Stomach (tissue), 9 donors: ENCODE data around the gene JMJD1C. TPM values are rescaled to one million over a fixed set of nuclear protein-coding genes. Genes with fewer than 3 reads are reported as not detected.

Experiments
- DNase-seq, 2 donors: peaks; one replicate each; pipeline versions ENCODE4 v3.0.0 to v3.0.0-alpha.2; 2013 to 2019
- H3K27ac ChIP-seq, 5 donors: fragments of 200-600 bp in 4 of 5; sonication (generic) in 4 of 5; one replicate each; pipeline ENCODE4 v1.5.1; 2013 to 2019; ENCODE audit warnings: mild to moderate bottlenecking in 1 of 5, moderate library complexity in 1 of 5
- H3K27me3 ChIP-seq, 3 donors: fragments of 200-600 bp; sonication (generic); one replicate each; pipeline ENCODE4 v1.5.1; 2017 to 2019; ENCODE audit warnings: mixed run types in 1 of 3
- H3K36me3 ChIP-seq, 4 donors: fragments of 200-600 bp; sonication (generic); 1 replicate in 3 of 4; 2 replicates in 1 of 4; pipeline ENCODE4 v1.5.1; 2016 to 2019
- H3K4me1 ChIP-seq, 4 donors: fragments of 200-600 bp; sonication (generic); one replicate each; pipeline ENCODE4 v1.5.1; 2016 to 2019
- H3K4me3 ChIP-seq, 4 donors: fragments of 200-600 bp; sonication (generic) in 3 of 4; one replicate each; pipeline ENCODE4 v1.5.1; 2016 to 2019; ENCODE audit warnings: mild to moderate bottlenecking in 1 of 4
- H3K9me3 ChIP-seq, 4 donors: fragments of 200-600 bp; sonication (generic); one replicate each; pipeline ENCODE4 v1.5.1; 2016 to 2019
- EP300 ChIP-seq: sonication (generic); formaldehyde crosslinking; IDR thresholded peaks from one replicate; pipeline ENCODE4 v1.6.1; 2017; ENCODE audit warnings: antibody characterized with exemption
- POLR2A ChIP-seq, 4 donors: fragments of 450-650 bp; IDR thresholded peaks; one replicate each; pipeline ENCODE4 v1.6.1; 2016; ENCODE audit warnings: antibody characterized with exemption in 4 of 4, control low read depth in 2 of 4, mild to moderate bottlenecking in 1 of 4, moderate library complexity in 1 of 4
- POLR2AphosphoS5 ChIP-seq, 3 donors: sonication (generic); formaldehyde crosslinking; IDR thresholded peaks; one replicate each; pipeline ENCODE4 v1.6.1; 2016; ENCODE audit warnings: antibody characterized with exemption in 3 of 3
- WGBS, 5 donors: extraction: QIAGEN DNeasy Blood & Tissue Kit in 3 of 5; methylation state at CpG; one replicate each; pipeline versions ENCODE4 v1.1.5 to v1.1.7; 2013 to 2018; 5-methylcytosine and 5-hydroxymethylcytosine counted together
- intact Hi-C: fragments of 100-400 bp; cut with DNase I; formaldehyde crosslinking; loops from one replicate; pipeline ENCODE4 v1.15.1; 2023; ENCODE audit warnings: low total_unique reads
- polyA plus RNA-seq, 3 donors: library from polyadenylated mRNA; stranded (reverse); fragments of 200-250 nt; gene quantifications; one replicate each; pipeline ENCODE4 v1.2.3, GENCODE V29; 2013
- total RNA-seq, 5 donors: library from RNA; depleted of rRNA; stranded (reverse); fragments of >200 nt; gene quantifications; one replicate each; pipeline versions ENCODE4 v1.1.0 to v1.2.3, GENCODE V29; 2014 to 2016
- TF ChIP-seq, protein P1 (sequence below), 7 experiments: fragments of 450-650 bp in 4 of 7; fragments of 200-600 bp in 3 of 7; sonication (generic) in 3 of 7; IDR thresholded peaks; one replicate each; pipeline ENCODE4 v1.5.1; 2016 to 2019; ENCODE audit warnings: antibody characterized with exemption in 7 of 7, control low read depth in 2 of 7, mild to moderate bottlenecking in 1 of 7
- donor health status: healthy with polysubstance abuse.
- donor health status: Bipolar disorder and iron deficiency.
- donor health status: healthy.

JMJD1C gene
- total and polyA plus RNA-seq, 8 donors: 13.6 to 235 (median 33.5) TPM

DNA sequence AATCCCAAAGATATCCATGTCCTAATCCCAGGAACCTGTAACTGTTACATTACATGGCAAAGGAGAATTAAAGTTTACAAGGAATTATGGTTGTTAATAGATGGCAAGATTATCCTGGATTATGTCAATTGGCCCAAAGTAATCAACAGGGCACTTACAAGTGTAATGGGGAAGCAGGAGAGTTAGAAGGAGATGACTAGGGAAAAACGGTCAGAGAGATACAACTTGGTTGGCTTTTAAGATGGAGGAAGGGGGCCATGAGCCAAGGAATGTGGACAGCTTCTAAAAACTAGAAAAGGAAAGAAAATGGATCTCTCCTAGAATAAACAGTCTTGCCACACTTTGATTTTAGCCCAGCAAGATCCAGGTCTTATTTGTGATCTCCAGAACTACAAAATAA lies 3.3 kb downstream of the JMJD1C start:
- Histone ChIP-seq H3K27ac (no peak overlapping the region), H3K4me3 (no peak overlapping the region), H3K9me3 (no peaks in the 10 kb centered on the region), H3K27me3 (no peaks in the 10 kb centered on the region), H3K36me3 (no peaks in the 10 kb centered on the region), H3K4me1 (peaks cover 4 to 33% (median 19%) of the 10 kb centered on the region in 4 donors)
- 68 to 83% (median 71%) methylated on average over 1 of the region's 1 CpG for WGBS, 5 donors
- TF ChIP-seq, protein P1, sequence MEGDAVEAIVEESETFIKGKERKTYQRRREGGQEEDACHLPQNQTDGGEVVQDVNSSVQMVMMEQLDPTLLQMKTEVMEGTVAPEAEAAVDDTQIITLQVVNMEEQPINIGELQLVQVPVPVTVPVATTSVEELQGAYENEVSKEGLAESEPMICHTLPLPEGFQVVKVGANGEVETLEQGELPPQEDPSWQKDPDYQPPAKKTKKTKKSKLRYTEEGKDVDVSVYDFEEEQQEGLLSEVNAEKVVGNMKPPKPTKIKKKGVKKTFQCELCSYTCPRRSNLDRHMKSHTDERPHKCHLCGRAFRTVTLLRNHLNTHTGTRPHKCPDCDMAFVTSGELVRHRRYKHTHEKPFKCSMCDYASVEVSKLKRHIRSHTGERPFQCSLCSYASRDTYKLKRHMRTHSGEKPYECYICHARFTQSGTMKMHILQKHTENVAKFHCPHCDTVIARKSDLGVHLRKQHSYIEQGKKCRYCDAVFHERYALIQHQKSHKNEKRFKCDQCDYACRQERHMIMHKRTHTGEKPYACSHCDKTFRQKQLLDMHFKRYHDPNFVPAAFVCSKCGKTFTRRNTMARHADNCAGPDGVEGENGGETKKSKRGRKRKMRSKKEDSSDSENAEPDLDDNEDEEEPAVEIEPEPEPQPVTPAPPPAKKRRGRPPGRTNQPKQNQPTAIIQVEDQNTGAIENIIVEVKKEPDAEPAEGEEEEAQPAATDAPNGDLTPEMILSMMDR (IDR thresholded peaks at IDR 0.05): no peak
- TF ChIP-seq EP300 (no peak), POLR2AphosphoS5 (IDR thresholded peaks at IDR 0.05) (no peak), POLR2A (IDR thresholded peaks at IDR 0.05) (no peak)
- DNase-seq: no peak
- intact Hi-C loops: no loop called here

DNA sequence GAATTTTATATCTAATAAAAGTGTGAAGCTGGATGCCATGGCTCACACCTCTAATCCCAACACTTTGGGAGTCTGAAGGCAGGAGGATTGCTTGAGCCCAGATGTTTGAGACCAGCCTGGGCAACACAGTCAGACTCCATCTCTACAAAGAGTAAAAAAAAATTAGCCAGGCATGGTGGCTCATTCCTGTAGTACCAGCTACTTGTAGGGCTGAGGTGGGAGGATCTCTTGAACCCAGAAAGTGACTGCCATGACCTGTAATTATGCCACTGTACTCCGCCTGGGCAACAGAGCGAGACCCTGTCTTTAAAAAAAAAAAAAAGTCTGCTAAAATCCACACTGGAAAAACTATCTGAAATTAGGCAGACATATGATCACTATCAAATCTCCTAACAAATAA lies 7.6 kb downstream of the JMJD1C start:
- Histone ChIP-seq H3K27me3 (no peaks in the 10 kb centered on the region), H3K4me1 (peaks cover 0 to 23% (median 6%) of the 10 kb centered on the region in 4 donors), H3K9me3 (no peaks in the 10 kb centered on the region), H3K4me3 (no peak overlapping the region), H3K36me3 (peaks cover 0 to 5% (median 0%) of the 10 kb centered on the region in 4 donors), H3K27ac (no peak overlapping the region)
- intact Hi-C loops: no loop called here
- WGBS, 5 donors: 91 to 99% (median 96%) methylated on average over 2 of the region's 2 CpGs
- DNase-seq: no peak
- no peak for TF ChIP-seq POLR2A (IDR thresholded peaks at IDR 0.05)
- TF ChIP-seq, protein P1 (IDR thresholded peaks at IDR 0.05): no peak

DNA sequence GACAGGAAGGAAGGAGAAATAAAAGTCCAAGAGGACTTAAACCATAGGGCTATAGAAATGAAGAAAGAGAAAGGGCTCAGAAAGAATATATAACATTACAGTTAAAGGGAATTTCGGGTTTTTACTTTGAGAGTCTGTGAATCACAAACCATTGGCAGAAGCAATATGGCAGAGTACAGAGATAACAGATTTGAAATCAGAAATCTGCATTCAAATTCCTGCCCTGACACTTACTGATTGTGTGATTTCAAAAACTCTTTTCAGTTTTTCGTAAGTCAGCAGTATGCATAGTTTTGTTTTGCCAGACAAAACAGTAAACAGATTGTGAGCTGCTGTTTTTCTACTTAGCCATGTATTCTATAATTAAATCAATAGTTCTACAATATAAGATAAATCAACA lies 8.2 kb downstream of the JMJD1C start:
- Histone ChIP-seq H3K4me3 (no peak overlapping the region), H3K27ac (no peak overlapping the region), H3K36me3 (peaks cover 0 to 8% (median 0%) of the 10 kb centered on the region in 4 donors), H3K27me3 (no peaks in the 10 kb centered on the region), H3K9me3 (no peaks in the 10 kb centered on the region), H3K4me1 (peaks cover 0 to 23% (median 5%) of the 10 kb centered on the region in 4 donors)
- intact Hi-C loops: no loop called here
- no peak for DNase-seq
- TF ChIP-seq EP300 (no peak), POLR2A (IDR thresholded peaks at IDR 0.05) (no peak), POLR2AphosphoS5 (IDR thresholded peaks at IDR 0.05) (no peak)
- TF ChIP-seq, protein P1 (IDR thresholded peaks at IDR 0.05): no peak
- 81 to 98% (median 89%) methylated on average over 2 of the region's 2 CpGs for WGBS, 5 donors

DNA sequence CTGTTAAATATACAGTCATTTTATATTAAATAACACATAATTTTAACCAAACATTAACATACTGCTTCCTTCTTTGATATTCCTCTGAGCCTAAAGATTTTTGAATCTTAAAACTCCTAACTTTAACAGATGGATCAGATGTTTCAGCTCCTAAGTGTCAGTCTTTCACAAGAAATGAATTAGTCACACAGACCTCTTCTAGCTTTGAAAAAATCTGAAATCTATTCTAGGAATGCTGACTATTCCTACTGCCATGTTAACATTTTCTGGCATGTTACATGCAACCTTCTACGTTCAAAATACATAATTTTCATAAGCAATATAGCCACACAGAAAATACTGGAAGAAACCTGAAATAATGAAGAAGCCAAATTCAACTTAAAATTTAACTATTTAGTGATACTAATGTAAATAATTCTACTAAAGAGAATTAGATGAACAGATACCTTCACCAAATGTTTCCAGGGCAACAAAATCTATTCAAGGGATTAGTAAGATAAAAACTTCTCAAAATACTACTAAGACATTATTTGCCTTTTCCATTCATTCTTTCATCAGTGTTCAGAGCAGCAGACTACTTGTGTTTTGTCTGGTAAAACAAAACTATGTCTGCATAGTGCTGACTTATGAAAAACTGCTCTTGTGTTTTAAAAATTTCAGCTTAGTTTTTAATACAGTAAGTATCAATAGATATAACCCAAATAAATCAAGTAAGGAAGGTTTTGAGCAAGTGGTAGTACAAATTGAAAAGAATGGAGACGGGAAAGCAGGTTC lies 9.2 kb downstream of the JMJD1C start:
- no peak for DNase-seq
- no peaks in the 10 kb centered on the region for H3K9me3 ChIP-seq
- WGBS, 5 donors: 72 to 78% (median 75%) methylated on average over 2 of the region's 2 CpGs
- intact Hi-C loops: no loop called here
- H3K27ac ChIP-seq: no peak overlapping the region
- no peak overlapping the region for H3K4me3 ChIP-seq
- TF ChIP-seq POLR2AphosphoS5 (IDR thresholded peaks at IDR 0.05) (no peak), POLR2A (IDR thresholded peaks at IDR 0.05) (no peak), EP300 (no peak)
- TF ChIP-seq, protein P1 (IDR thresholded peaks at IDR 0.05): no peak
- H3K4me1 ChIP-seq: peaks cover 0 to 23% (median 5%) of the 10 kb centered on the region in 4 donors
- H3K36me3 ChIP-seq: peaks cover 0 to 8% (median 0%) of the 10 kb centered on the region in 4 donors
- no peaks in the 10 kb centered on the region for H3K27me3 ChIP-seq
